Chondrocyte (in vitro differentiated cells): Measurements from ENCODE around the gene SMYD2. TPM values are rescaled to one million over a fixed set of nuclear protein-coding genes. Genes with fewer than 3 reads are reported as not detected.

Experiments used
- DNase-seq: peaks from one replicate; pipeline ENCODE4 v3.0.0; 2021; ENCODE audit warnings: mixed read lengths, low spot score
- H3K27ac Mint-ChIP-seq: one replicate; pipeline ENCODE4 v1.8.0; 2021; ENCODE audit warnings: mild to moderate bottlenecking, moderate library complexity, mixed read lengths; ENCODE audit not compliant: unreplicated experiment
- H3K27me3 Mint-ChIP-seq: 2 replicates; pipeline ENCODE4 v1.8.0; 2021; ENCODE audit warnings: low read depth, mixed read lengths
- H3K36me3 Mint-ChIP-seq: 2 replicates; pipeline ENCODE4 v1.8.0; 2021; ENCODE audit warnings: low read depth, mixed read lengths
- H3K4me1 Mint-ChIP-seq: 2 replicates; pipeline ENCODE4 v1.8.0; 2021; ENCODE audit warnings: low read depth, mild to moderate bottlenecking, mixed read lengths
- H3K4me3 Mint-ChIP-seq: one replicate; pipeline ENCODE4 v1.8.0; 2021; ENCODE audit warnings: mild to moderate bottlenecking, moderate library complexity, mixed read lengths; ENCODE audit not compliant: unreplicated experiment
- H3K9me3 Mint-ChIP-seq: 2 replicates; pipeline ENCODE4 v1.8.0; 2021; ENCODE audit warnings: low read depth, mixed read lengths
- CTCF ChIP-seq: fragments of 200-600 bp; sonication (generic); IDR thresholded peaks from 2 replicates; pipeline ENCODE4 v1.5.0; 2021; ENCODE audit warnings: antibody characterized with exemption, mild to moderate bottlenecking, moderate library complexity
- total RNA-seq: library from RNA; stranded (reverse); gene quantifications from 3 replicates; pipeline ENCODE4 v1.2.1, GENCODE V29; 2021

The SMYD2 gene
- total RNA-seq, 1 donor from 2014 or later = 50.3 TPM

- peaks cover 12% of the 10 kb centered on the region for H3K36me3 Mint-ChIP-seq
- peak overlapping the region; percentile 77 for H3K27ac Mint-ChIP-seq
- H3K27me3 Mint-ChIP-seq = no peaks in the 10 kb centered on the region
- TF ChIP-seq CTCF = peak; percentile 86
- DNase-seq = no peak
- H3K9me3 Mint-ChIP-seq = no peaks in the 10 kb centered on the region
- H3K4me3 Mint-ChIP-seq = no peak overlapping the region
- H3K4me1 Mint-ChIP-seq = peaks cover 32% of the 10 kb centered on the region
Measured at GRCh38 chr1:214331827-214332423, 51.0 kb downstream of the SMYD2 start.

GRCh38 chr1:214332946-214333798, 52.2 kb downstream of the SMYD2 start:
- peaks cover 37% of the 10 kb centered on the region for H3K4me1 Mint-ChIP-seq
- peaks cover 12% of the 10 kb centered on the region for H3K36me3 Mint-ChIP-seq
- H3K4me3 Mint-ChIP-seq = no peak overlapping the region
- no peaks in the 10 kb centered on the region for H3K27me3 Mint-ChIP-seq
- DNase-seq = no peak
- H3K27ac Mint-ChIP-seq = peak overlapping the region; percentile 81
- no peaks in the 10 kb centered on the region for H3K9me3 Mint-ChIP-seq
- TF ChIP-seq CTCF = peak; percentile 91

GRCh38 chr1:214335567-214335966, 54.6 kb downstream of the SMYD2 start:
- no peak for DNase-seq
- Mint-ChIP-seq H3K4me3 (no peak overlapping the region), H3K4me1 (peaks cover 45% of the 10 kb centered on the region), H3K9me3 (no peaks in the 10 kb centered on the region), H3K27me3 (no peaks in the 10 kb centered on the region), H3K36me3 (peaks cover 8% of the 10 kb centered on the region), H3K27ac (peak overlapping the region; percentile 57)
- TF ChIP-seq CTCF = no peak

- no peak for DNase-seq
- Mint-ChIP-seq H3K27ac (peak overlapping the region; percentile 90), H3K36me3 (peaks cover 5% of the 10 kb centered on the region), H3K4me3 (no peak overlapping the region), H3K4me1 (peaks cover 45% of the 10 kb centered on the region), H3K9me3 (no peaks in the 10 kb centered on the region), H3K27me3 (no peaks in the 10 kb centered on the region)
- no peak for TF ChIP-seq CTCF
Measured at GRCh38 chr1:214337015-214337414, 56.1 kb downstream of the SMYD2 start.

GRCh38 chr1:214337511-214337910, 56.6 kb downstream of the SMYD2 start:
- Mint-ChIP-seq H3K4me1 (peaks cover 45% of the 10 kb centered on the region), H3K4me3 (no peak overlapping the region), H3K27ac (peak overlapping the region; percentile 90), H3K9me3 (no peaks in the 10 kb centered on the region), H3K36me3 (peaks cover 9% of the 10 kb centered on the region), H3K27me3 (no peaks in the 10 kb centered on the region)
- DNase-seq = no peak
- no peak for TF ChIP-seq CTCF
